SK-N-SH treated with all-trans-retinoic acid at 6 μM for 48 hours (cell line): ENCODE measurements around the gene MLPH.

ENCODE experiments used
- ATAC-seq: fragments of 200-7000 bp; cut with Tn5 transposase; 3 replicates; pipeline ENCODE4 v1.9.1; 2020; ENCODE audit warnings: mild to moderate bottlenecking, moderate library complexity
- ARNTL ChIP-seq: fragments of 450-650 bp; formaldehyde crosslinking; IDR thresholded peaks from 2 replicates; pipeline ENCODE4 v1.5.0; 2020; ENCODE audit warnings: low read depth, mild to moderate bottlenecking, moderate library complexity, borderline replicate concordance
- BACH2 ChIP-seq: fragments of 250-450 bp; sonication (Bioruptor Pico); IDR thresholded peaks from 2 replicates; pipeline ENCODE4 v1.9.0; 2021; ENCODE audit warnings: mild to moderate bottlenecking, borderline replicate concordance
- CSDC2 ChIP-seq: fragments of 250-450 bp; sonication (Bioruptor Pico); IDR thresholded peaks from 2 replicates; pipeline ENCODE4 v1.5.0; 2020; ENCODE audit warnings: mild to moderate bottlenecking, moderate library complexity
- ESRRG ChIP-seq: fragments of 250-450 bp; sonication (Bioruptor Pico); IDR thresholded peaks from 2 replicates; pipeline ENCODE4 v1.6.1; 2021; ENCODE audit warnings: mild to moderate bottlenecking
- GLIS3 ChIP-seq: fragments of 250-450 bp; sonication (Bioruptor Pico); IDR thresholded peaks from 2 replicates; pipeline ENCODE4 v1.5.0; 2020; ENCODE audit warnings: mild to moderate bottlenecking, moderate library complexity
- ISL1 ChIP-seq: fragments of 250-450 bp; sonication (Bioruptor Pico); IDR thresholded peaks from 2 replicates; pipeline ENCODE4 v2.1.2; 2022; ENCODE audit warnings: mild to moderate bottlenecking, moderate library complexity
- OSR1 ChIP-seq: fragments of 250-450 bp; sonication (Bioruptor Pico); IDR thresholded peaks from 2 replicates; pipeline ENCODE4 v1.8.0; 2022; ENCODE audit warnings: moderate library complexity, mild to moderate bottlenecking, inconsistent platforms
- PPARA ChIP-seq: fragments of 250-450 bp; sonication (Bioruptor Pico); IDR thresholded peaks from 2 replicates; pipeline ENCODE4 v1.5.0; 2020; ENCODE audit warnings: mild to moderate bottlenecking, borderline replicate concordance
- RARB ChIP-seq: fragments of 250-450 bp; sonication (Bioruptor Pico); IDR thresholded peaks from 2 replicates; pipeline ENCODE4 v1.8.0; 2021; ENCODE audit warnings: mild to moderate bottlenecking, moderate library complexity
- SNAI2 ChIP-seq: fragments of 250-450 bp; sonication (Bioruptor Pico); IDR thresholded peaks from 2 replicates; pipeline ENCODE4 v1.5.0; 2020; ENCODE audit warnings: mild to moderate bottlenecking, moderate library complexity
- TCF4 ChIP-seq: fragments of 250-450 bp; sonication (Bioruptor Pico); IDR thresholded peaks from 2 replicates; pipeline ENCODE4 v1.8.0; 2021; ENCODE audit warnings: mild to moderate bottlenecking, moderate library complexity, borderline replicate concordance
- TOX ChIP-seq: fragments of 250-450 bp; sonication (Bioruptor Pico); IDR thresholded peaks from 2 replicates; pipeline ENCODE4 v1.8.0; 2021; ENCODE audit warnings: mild to moderate bottlenecking, moderate library complexity, borderline replicate concordance
- ZC3H10 ChIP-seq: fragments of 250-450 bp; sonication (Bioruptor Pico); IDR thresholded peaks from 2 replicates; pipeline ENCODE4 v1.5.1; 2021; ENCODE audit warnings: mild to moderate bottlenecking, moderate library complexity
- ZFP3 ChIP-seq: fragments of 250-450 bp; sonication (Bioruptor Pico); IDR thresholded peaks from 2 replicates; pipeline ENCODE4 v1.5.0; 2020; ENCODE audit warnings: mild to moderate bottlenecking, moderate library complexity
- ZFP30 ChIP-seq: fragments of 450-650 bp; formaldehyde crosslinking; IDR thresholded peaks from 2 replicates; pipeline ENCODE4 v1.5.0; 2022; ENCODE audit warnings: mild to moderate bottlenecking, moderate library complexity
- ZNF565 ChIP-seq: fragments of 450-650 bp; formaldehyde crosslinking; conservative IDR thresholded peaks from 2 replicates; pipeline ENCODE4 v1.5.0; 2020; ENCODE audit warnings: low read depth, mild to moderate bottlenecking, moderate library complexity
- ZNF70 ChIP-seq: fragments of 450-650 bp; formaldehyde crosslinking; IDR thresholded peaks from 2 replicates; pipeline ENCODE4 v1.5.0; 2020; ENCODE audit warnings: mild to moderate bottlenecking, moderate library complexity
- ZNF8 ChIP-seq: fragments of 450-650 bp; formaldehyde crosslinking; IDR thresholded peaks from 2 replicates; pipeline ENCODE4 v1.5.0; 2020; ENCODE audit warnings: mild to moderate bottlenecking, moderate library complexity
- TF ChIP-seq, protein P1 (sequence below): fragments of 250-450 bp; sonication (Bioruptor Pico); IDR thresholded peaks from 2 replicates; pipeline ENCODE4 v1.5.1; 2021; ENCODE audit warnings: mild to moderate bottlenecking, moderate library complexity
- TF ChIP-seq, protein P2 (sequence below): fragments of 250-450 bp; sonication (Bioruptor Pico); IDR thresholded peaks from 2 replicates; pipeline ENCODE4 v1.5.0; 2020; ENCODE audit warnings: mild to moderate bottlenecking, moderate library complexity
- TF ChIP-seq, protein P3 (sequence below): fragments of 250-450 bp; sonication (Bioruptor Pico); IDR thresholded peaks from 2 replicates; pipeline ENCODE4 v1.8.0; 2021; ENCODE audit warnings: low read depth, mild to moderate bottlenecking, moderate library complexity, borderline replicate concordance
- TF ChIP-seq, protein P4 (sequence below): fragments of 250-450 bp; sonication (Bioruptor Pico); IDR thresholded peaks from 2 replicates; pipeline ENCODE4 v1.8.0; 2020; ENCODE audit warnings: mild to moderate bottlenecking, moderate library complexity, borderline replicate concordance
- TF ChIP-seq, protein P5 (sequence below): fragments of 250-450 bp; sonication (Bioruptor Pico); IDR thresholded peaks from 2 replicates; pipeline ENCODE4 v1.5.1; 2020; ENCODE audit warnings: low read depth, mild to moderate bottlenecking, moderate library complexity

The MLPH gene

DNA sequence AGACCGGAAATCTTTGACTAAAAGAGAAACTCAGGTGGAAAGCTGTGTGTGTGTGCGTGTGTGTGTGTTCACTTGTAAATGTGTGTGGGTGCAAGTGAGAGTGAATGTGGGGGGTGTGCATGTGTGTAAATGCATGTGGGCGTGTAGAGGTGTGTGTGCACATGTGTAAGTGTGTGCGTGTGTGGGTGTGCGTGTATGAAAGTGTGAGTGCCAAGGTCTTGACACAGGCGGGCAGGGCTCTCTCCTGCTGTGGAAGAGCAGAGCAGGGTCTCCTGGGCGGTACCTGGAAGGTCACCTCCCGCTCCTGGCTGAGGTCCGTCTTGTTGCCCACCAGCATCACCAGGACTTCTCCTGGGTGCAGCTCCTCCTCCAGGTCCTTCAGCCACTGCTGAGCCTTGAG, 89.9 kb downstream of the MLPH start:
- no peak for TF ChIP-seq ESRRG
- TF ChIP-seq ISL1, result no peak
- no peak for TF ChIP-seq TOX
- no peak for TF ChIP-seq BACH2 (CRISPR knock-in tag)
- TF ChIP-seq ZNF8 (CRISPR knock-in tag), result no peak
- no peak for TF ChIP-seq PPARA
- no peak for TF ChIP-seq ZNF565 (CRISPR knock-in tag)
- no peak for TF ChIP-seq OSR1 (CRISPR knock-in tag)
- no peak for TF ChIP-seq GLIS3 (CRISPR knock-in tag)
- TF ChIP-seq CSDC2 (CRISPR knock-in tag), result no peak
- no peak for TF ChIP-seq ZFP30
- TF ChIP-seq SNAI2 (CRISPR knock-in tag), result no peak
- TF ChIP-seq, protein P1, sequence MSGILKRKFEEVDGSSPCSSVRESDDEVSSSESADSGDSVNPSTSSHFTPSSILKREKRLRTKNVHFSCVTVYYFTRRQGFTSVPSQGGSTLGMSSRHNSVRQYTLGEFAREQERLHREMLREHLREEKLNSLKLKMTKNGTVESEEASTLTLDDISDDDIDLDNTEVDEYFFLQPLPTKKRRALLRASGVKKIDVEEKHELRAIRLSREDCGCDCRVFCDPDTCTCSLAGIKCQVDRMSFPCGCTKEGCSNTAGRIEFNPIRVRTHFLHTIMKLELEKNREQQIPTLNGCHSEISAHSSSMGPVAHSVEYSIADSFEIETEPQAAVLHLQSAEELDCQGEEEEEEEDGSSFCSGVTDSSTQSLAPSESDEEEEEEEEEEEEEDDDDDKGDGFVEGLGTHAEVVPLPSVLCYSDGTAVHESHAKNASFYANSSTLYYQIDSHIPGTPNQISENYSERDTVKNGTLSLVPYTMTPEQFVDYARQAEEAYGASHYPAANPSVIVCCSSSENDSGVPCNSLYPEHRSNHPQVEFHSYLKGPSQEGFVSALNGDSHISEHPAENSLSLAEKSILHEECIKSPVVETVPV (CRISPR knock-in tag), result no peak
- no peak for TF ChIP-seq RARB (CRISPR knock-in tag)

DNA sequence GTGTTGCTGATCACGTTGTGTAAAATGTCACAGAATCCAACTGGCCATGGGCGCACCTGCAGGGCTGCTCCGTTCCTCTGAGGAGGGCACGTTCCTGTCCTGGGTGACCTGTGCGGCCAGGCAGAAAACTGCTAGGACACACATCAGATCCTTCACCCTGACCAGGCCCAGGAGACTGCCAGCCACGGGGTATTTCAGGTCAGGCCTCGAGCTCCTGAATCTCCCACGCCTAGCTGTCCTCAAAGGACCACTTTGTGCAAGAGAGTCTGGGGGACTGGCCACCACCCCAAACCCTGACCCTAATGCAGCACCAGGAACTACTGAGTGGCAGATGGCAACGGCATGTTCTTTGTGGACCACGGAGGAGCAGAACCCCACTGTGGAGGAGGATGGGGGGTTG, 90.4 kb downstream of the MLPH start:
- TF ChIP-seq PPARA, result no peak
- no peak for TF ChIP-seq TCF4 (CRISPR knock-in tag)
- no peak for TF ChIP-seq GLIS3 (CRISPR knock-in tag)
- TF ChIP-seq ZFP30, result no peak
- TF ChIP-seq SNAI2 (CRISPR knock-in tag), result no peak
- no peak for TF ChIP-seq ARNTL (CRISPR knock-in tag)
- no peak for TF ChIP-seq OSR1 (CRISPR knock-in tag)
- no peak for TF ChIP-seq ZNF565 (CRISPR knock-in tag)
- no peak for TF ChIP-seq ESRRG
- TF ChIP-seq, protein P1 (CRISPR knock-in tag), result no peak
- no peak for TF ChIP-seq RARB (CRISPR knock-in tag)
- TF ChIP-seq BACH2 (CRISPR knock-in tag), result no peak
- TF ChIP-seq, protein P2, sequence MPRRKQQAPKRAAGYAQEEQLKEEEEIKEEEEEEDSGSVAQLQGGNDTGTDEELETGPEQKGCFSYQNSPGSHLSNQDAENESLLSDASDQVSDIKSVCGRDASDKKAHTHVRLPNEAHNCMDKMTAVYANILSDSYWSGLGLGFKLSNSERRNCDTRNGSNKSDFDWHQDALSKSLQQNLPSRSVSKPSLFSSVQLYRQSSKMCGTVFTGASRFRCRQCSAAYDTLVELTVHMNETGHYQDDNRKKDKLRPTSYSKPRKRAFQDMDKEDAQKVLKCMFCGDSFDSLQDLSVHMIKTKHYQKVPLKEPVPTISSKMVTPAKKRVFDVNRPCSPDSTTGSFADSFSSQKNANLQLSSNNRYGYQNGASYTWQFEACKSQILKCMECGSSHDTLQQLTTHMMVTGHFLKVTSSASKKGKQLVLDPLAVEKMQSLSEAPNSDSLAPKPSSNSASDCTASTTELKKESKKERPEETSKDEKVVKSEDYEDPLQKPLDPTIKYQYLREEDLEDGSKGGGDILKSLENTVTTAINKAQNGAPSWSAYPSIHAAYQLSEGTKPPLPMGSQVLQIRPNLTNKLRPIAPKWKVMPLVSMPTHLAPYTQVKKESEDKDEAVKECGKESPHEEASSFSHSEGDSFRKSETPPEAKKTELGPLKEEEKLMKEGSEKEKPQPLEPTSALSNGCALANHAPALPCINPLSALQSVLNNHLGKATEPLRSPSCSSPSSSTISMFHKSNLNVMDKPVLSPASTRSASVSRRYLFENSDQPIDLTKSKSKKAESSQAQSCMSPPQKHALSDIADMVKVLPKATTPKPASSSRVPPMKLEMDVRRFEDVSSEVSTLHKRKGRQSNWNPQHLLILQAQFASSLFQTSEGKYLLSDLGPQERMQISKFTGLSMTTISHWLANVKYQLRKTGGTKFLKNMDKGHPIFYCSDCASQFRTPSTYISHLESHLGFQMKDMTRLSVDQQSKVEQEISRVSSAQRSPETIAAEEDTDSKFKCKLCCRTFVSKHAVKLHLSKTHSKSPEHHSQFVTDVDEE, result no peak
- TF ChIP-seq CSDC2 (CRISPR knock-in tag), result no peak
- no peak for TF ChIP-seq ZC3H10
- TF ChIP-seq, protein P3, sequence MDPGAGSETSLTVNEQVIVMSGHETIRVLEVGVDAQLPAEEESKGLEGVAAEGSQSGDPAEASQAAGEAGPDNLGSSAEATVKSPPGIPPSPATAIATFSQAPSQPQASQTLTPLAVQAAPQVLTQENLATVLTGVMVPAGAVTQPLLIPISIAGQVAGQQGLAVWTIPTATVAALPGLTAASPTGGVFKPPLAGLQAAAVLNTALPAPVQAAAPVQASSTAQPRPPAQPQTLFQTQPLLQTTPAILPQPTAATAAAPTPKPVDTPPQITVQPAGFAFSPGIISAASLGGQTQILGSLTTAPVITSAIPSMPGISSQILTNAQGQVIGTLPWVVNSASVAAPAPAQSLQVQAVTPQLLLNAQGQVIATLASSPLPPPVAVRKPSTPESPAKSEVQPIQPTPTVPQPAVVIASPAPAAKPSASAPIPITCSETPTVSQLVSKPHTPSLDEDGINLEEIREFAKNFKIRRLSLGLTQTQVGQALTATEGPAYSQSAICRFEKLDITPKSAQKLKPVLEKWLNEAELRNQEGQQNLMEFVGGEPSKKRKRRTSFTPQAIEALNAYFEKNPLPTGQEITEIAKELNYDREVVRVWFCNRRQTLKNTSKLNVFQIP, result no peak
- TF ChIP-seq ZNF70 (CRISPR knock-in tag), result no peak
- no peak for TF ChIP-seq ZFP3 (CRISPR knock-in tag)
- ATAC-seq, result no peak

More for the DNA sequence above, 89.9 kb downstream of the MLPH start:
- ATAC-seq, result no peak

DNA sequence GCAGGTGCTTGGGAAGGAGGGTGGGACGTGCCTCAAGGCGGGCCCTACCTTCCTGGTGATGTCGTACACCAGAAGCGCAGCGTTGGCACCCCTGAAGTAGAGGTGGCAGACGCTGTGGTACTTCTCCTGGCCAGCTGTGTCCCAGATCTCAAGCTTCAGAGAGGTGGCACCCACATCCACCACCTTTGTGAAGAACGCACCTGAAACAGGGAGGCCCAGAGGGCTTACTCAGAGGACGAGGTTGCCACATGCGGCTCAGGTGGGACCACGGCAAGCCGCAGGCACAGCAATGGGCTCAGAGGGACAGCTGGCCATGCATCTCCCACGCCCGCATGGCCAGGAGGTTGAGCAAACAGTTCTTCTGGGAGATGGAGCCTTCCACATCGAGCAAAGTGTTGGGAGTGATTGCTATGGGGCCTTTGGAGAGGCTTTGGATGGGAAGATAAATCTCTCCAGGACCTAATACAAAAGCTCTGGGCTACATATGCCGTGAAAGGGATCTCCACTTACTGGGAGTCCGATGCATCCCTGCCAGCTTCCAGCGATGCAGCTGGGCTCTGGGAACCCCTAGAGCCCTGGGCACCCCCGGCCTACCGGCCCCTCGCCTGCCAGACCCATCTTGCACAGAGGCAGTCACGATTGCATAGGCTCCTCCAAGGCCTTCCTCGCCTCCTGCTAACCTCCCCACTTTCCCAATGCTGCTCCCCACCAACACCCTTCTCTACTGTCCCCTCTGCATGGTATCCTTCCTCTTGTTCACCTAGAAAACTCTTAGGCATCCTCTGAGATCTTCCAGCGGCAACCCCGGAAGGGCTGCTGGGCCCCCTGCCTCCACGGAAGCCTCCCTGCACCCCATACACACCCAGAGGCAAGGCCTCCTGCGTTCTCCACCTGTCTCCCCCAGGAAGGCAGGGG, 91.2 kb downstream of the MLPH start:
- TF ChIP-seq, protein P4, sequence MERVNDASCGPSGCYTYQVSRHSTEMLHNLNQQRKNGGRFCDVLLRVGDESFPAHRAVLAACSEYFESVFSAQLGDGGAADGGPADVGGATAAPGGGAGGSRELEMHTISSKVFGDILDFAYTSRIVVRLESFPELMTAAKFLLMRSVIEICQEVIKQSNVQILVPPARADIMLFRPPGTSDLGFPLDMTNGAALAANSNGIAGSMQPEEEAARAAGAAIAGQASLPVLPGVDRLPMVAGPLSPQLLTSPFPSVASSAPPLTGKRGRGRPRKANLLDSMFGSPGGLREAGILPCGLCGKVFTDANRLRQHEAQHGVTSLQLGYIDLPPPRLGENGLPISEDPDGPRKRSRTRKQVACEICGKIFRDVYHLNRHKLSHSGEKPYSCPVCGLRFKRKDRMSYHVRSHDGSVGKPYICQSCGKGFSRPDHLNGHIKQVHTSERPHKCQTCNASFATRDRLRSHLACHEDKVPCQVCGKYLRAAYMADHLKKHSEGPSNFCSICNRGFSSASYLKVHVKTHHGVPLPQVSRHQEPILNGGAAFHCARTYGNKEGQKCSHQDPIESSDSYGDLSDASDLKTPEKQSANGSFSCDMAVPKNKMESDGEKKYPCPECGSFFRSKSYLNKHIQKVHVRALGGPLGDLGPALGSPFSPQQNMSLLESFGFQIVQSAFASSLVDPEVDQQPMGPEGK (CRISPR knock-in tag), result no peak
- TF ChIP-seq ZNF565 (CRISPR knock-in tag), result no peak
- no peak for TF ChIP-seq ZFP30
- TF ChIP-seq TCF4 (CRISPR knock-in tag), result no peak
- TF ChIP-seq OSR1 (CRISPR knock-in tag), result no peak
- TF ChIP-seq ZNF70 (CRISPR knock-in tag), result no peak
- no peak for TF ChIP-seq CSDC2 (CRISPR knock-in tag)
- TF ChIP-seq, protein P5, sequence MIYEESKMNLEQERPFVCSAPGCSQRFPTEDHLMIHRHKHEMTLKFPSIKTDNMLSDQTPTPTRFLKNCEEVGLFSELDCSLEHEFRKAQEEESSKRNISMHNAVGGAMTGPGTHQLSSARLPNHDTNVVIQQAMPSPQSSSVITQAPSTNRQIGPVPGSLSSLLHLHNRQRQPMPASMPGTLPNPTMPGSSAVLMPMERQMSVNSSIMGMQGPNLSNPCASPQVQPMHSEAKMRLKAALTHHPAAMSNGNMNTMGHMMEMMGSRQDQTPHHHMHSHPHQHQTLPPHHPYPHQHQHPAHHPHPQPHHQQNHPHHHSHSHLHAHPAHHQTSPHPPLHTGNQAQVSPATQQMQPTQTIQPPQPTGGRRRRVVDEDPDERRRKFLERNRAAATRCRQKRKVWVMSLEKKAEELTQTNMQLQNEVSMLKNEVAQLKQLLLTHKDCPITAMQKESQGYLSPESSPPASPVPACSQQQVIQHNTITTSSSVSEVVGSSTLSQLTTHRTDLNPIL (CRISPR knock-in tag), result no peak
- no peak for TF ChIP-seq ARNTL (CRISPR knock-in tag)
- TF ChIP-seq ESRRG, result no peak
- no peak for TF ChIP-seq GLIS3 (CRISPR knock-in tag)
- ATAC-seq, result no peak
